Measurements from ENCODE around the gene NANOS2. TPM values are rescaled to one million over a fixed set of nuclear protein-coding genes. Genes with fewer than 3 reads are reported as not detected.
A peak's percentile ranks its signal among the peaks of the same experiment; 100 is the strongest.

NANOS2 gene
- total and polyA plus RNA-seq, 9 of the 15 experiments (the other 6 are each of a cell fraction or from before 2014, with no cell fraction given) = not detected

DNA sequence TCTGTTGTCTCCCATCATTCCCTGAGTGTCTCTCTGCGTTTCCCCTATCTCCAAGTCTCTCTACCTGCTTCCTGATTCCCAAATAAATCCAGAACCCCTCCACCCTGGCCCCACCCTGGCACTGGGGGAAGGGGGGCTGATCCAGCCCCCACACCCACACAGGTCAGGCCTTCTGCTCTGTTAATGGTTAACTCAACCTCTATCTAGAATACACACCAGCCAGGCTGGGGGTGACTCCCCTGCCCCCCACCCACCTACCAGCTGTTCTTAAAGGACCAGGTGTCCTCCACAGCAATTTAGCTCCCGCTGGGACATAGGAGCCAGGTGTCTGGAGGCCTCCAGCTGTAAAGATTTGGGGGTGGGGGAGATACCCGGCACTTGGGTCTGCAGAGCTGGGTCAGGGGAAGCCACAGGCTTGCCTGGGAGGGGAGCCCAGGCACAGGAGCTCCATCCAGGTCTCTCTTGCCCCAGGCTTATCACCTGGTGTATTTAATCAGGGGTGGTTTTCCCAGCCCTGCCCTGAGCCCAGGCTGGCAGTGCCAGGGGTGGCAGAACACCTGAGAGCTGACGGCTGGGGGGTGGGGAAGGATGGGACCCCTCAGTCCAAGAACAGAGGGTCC lies 32.6 kb downstream of the NANOS2 start (continued):
- TF ChIP-seq ZNF143 (CRISPR knock-in tag; IDR thresholded peaks at IDR 0.05) (no peak), ARNT (IDR thresholded peaks at IDR 0.05) (no peak), SMARCE1 (IDR thresholded peaks at IDR 0.05) (no peak), ZNF212 (CRISPR knock-in tag; IDR thresholded peaks at IDR 0.05) (no peak), DMBX1 (CRISPR knock-in tag; IDR thresholded peaks at IDR 0.05; ENCODE audit: borderline replicate concordance) (no peak), PTRF (tag; IDR thresholded peaks at IDR 0.05) (no peak), KHSRP (IDR thresholded peaks at IDR 0.05) (no peak), ZNF274 (IDR thresholded peaks at IDR 0.05; ENCODE audit: borderline replicate concordance, low read depth, low read length) (no peak), SAP30 (IDR thresholded peaks at IDR 0.05; ENCODE audit: borderline replicate concordance, insufficient read depth, low read depth, low read length, poor library complexity, severe bottlenecking) (no peak), TCFL5 (CRISPR knock-in tag; conservative IDR thresholded peaks at IDR 0.05) (no peak), ZNF551 (CRISPR knock-in tag; IDR thresholded peaks at IDR 0.05) (no peak), ZEB2 (IDR thresholded peaks at IDR 0.05) (no peak), ZNF398 (CRISPR knock-in tag; IDR thresholded peaks at IDR 0.05) (no peak), HMGXB4 (CRISPR knock-in tag; IDR thresholded peaks at IDR 0.05) (no peak), ZBTB12 (CRISPR knock-in tag; IDR thresholded peaks at IDR 0.05) (no peak), MYNN (IDR thresholded peaks at IDR 0.05) (0 out of 2 replicates have a peak, but pooled peaks have one; percentile 12), MYNN (CRISPR knock-in tag; IDR thresholded peaks at IDR 0.05) (no peak), NCOA2 (IDR thresholded peaks at IDR 0.05; ENCODE audit: partially characterized antibody in 2 of 2) (no peak), TFAM (CRISPR knock-in tag; conservative IDR thresholded peaks at IDR 0.05) (no peak)
- TF ChIP-seq, protein P1, sequence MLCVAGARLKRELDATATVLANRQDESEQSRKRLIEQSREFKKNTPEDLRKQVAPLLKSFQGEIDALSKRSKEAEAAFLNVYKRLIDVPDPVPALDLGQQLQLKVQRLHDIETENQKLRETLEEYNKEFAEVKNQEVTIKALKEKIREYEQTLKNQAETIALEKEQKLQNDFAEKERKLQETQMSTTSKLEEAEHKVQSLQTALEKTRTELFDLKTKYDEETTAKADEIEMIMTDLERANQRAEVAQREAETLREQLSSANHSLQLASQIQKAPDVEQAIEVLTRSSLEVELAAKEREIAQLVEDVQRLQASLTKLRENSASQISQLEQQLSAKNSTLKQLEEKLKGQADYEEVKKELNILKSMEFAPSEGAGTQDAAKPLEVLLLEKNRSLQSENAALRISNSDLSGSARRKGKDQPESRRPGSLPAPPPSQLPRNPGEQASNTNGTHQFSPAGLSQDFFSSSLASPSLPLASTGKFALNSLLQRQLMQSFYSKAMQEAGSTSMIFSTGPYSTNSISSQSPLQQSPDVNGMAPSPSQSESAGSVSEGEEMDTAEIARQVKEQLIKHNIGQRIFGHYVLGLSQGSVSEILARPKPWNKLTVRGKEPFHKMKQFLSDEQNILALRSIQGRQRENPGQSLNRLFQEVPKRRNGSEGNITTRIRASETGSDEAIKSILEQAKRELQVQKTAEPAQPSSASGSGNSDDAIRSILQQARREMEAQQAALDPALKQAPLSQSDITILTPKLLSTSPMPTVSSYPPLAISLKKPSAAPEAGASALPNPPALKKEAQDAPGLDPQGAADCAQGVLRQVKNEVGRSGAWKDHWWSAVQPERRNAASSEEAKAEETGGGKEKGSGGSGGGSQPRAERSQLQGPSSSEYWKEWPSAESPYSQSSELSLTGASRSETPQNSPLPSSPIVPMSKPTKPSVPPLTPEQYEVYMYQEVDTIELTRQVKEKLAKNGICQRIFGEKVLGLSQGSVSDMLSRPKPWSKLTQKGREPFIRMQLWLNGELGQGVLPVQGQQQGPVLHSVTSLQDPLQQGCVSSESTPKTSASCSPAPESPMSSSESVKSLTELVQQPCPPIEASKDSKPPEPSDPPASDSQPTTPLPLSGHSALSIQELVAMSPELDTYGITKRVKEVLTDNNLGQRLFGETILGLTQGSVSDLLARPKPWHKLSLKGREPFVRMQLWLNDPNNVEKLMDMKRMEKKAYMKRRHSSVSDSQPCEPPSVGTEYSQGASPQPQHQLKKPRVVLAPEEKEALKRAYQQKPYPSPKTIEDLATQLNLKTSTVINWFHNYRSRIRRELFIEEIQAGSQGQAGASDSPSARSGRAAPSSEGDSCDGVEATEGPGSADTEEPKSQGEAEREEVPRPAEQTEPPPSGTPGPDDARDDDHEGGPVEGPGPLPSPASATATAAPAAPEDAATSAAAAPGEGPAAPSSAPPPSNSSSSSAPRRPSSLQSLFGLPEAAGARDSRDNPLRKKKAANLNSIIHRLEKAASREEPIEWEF (CRISPR knock-in tag; IDR thresholded peaks at IDR 0.05) = no peak

Measured in K562 (cell line).